SHP77 (cell line): ENCODE results near the gene C11orf86.

Experiments used
- DNase-seq, 2 experiments: peaks; one replicate each; lab custom pipeline; 2025; lab: John Stamatoyannopoulos, UW

C11orf86 gene

DNA sequence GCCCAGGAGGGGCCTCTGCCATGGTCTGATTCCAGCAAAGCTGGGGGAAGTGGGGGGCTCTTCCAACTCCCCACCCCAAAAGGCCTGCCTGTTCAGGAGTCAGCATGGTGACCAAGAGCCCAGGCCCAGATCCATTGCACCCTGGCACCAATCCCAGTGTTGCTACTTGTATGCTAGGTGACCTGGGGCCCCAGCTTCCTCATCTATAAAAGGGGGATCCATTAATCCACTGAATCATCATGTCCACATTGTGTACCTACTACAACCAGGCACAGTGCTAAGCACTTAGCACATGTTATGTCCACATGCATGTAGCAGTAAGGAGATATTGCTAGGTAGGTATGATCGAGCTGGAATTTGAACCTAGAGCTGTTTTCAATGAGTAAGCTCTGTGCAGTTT, 49.9 kb downstream of the C11orf86 start:
- DNase-seq, result no peak

GRCh38 chr11:67025750-67026149, 50.6 kb downstream of the C11orf86 start:
- DNase-seq, result no peak
